ENCODE measurements around the gene GIT1. TPM values are rescaled to one million over a fixed set of nuclear protein-coding genes. Genes with fewer than 3 reads are reported as not detected.
A peak's percentile ranks its signal among the peaks of the same experiment; 100 is the strongest.

The GIT1 gene
- total and polyA plus RNA-seq, 4 donors: 2.2 to 11.1 (median 4.9) TPM

DNA sequence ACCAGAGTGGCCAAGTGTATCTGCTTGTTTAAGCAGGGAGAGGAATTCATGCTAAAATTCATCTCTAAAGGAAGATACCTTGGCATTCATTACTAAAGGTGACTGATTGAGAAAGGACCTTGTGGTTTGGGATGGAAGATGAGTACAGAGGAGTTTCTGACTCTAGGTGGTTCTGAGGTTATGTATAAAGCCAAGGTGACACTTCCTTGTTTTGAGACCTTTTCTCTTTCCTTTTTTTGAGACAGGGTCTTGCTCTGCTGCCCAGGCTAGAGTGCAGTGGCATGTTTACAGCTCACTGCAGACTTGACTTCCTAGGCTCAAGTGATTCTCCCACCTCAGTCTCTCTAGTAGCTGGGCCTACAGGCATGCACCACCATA is 31.7 kb downstream of the GIT1 start:
- Histone ChIP-seq H3K4me1 (ENCODE audit: control insufficient read depth in 4 of 4, insufficient read depth in 4 of 4, low read length in 3 of 4) (peaks cover 7 to 51% (median 37%) of the 10 kb centered on the region in 4 donors), H3K27me3 (ENCODE audit: control insufficient read depth in 4 of 4, insufficient read depth in 4 of 4, low read length in 3 of 4) (no peaks in the 10 kb centered on the region), H3K9ac (ENCODE audit: low read depth in 1 of 2, low read length in 2 of 2) (no peak overlapping the region), H3K27ac (ENCODE audit: low read depth in 1 of 2, low read length in 2 of 2) (peak overlapping the region in 1 of 2 donors; percentile 38), H3K36me3 (ENCODE audit: control insufficient read depth in 4 of 4, insufficient read depth in 3 of 4, low read depth in 1 of 4, low read length in 3 of 4) (peaks cover 0 to 10% (median 0%) of the 10 kb centered on the region in 4 donors), H3K4me3 (ENCODE audit: low read depth in 1 of 3, low read length in 3 of 3) (no peak overlapping the region), H3K9me3 (ENCODE audit: control insufficient read depth in 4 of 4, low read length in 3 of 4) (no peaks in the 10 kb centered on the region)
- TF ChIP-seq, protein P1, sequence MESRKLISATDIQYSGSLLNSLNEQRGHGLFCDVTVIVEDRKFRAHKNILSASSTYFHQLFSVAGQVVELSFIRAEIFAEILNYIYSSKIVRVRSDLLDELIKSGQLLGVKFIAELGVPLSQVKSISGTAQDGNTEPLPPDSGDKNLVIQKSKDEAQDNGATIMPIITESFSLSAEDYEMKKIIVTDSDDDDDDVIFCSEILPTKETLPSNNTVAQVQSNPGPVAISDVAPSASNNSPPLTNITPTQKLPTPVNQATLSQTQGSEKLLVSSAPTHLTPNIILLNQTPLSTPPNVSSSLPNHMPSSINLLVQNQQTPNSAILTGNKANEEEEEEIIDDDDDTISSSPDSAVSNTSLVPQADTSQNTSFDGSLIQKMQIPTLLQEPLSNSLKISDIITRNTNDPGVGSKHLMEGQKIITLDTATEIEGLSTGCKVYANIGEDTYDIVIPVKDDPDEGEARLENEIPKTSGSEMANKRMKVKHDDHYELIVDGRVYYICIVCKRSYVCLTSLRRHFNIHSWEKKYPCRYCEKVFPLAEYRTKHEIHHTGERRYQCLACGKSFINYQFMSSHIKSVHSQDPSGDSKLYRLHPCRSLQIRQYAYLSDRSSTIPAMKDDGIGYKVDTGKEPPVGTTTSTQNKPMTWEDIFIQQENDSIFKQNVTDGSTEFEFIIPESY (IDR thresholded peaks at IDR 0.05): no peak
- no peak for TF ChIP-seq GABPA (IDR thresholded peaks at IDR 0.05 in 1 of 2, conservative IDR thresholded peaks at IDR 0.05 in 1 of 2)
- no peak for TF ChIP-seq SP1 (IDR thresholded peaks at IDR 0.05)
- no peak for TF ChIP-seq CTCF (IDR thresholded peaks at IDR 0.05; ENCODE audit: low read depth, low read length, missing input control)
- no peak for TF ChIP-seq RAD21 (IDR thresholded peaks at IDR 0.05)
- TF ChIP-seq ATF3 (IDR thresholded peaks at IDR 0.05): no peak
- TF ChIP-seq FOXA2 (IDR thresholded peaks at IDR 0.05): no peak
- TF ChIP-seq HNF4A (conservative IDR thresholded peaks at IDR 0.05): no peak
- TF ChIP-seq HNF4G (IDR thresholded peaks at IDR 0.05): no peak
- no peak for TF ChIP-seq EGR1 (IDR thresholded peaks at IDR 0.05; ENCODE audit: low read depth in 2 of 2)
- TF ChIP-seq JUND (IDR thresholded peaks at IDR 0.05): no peak
- no peak for TF ChIP-seq FOXA1 (IDR thresholded peaks at IDR 0.05)
- TF ChIP-seq, protein P2, sequence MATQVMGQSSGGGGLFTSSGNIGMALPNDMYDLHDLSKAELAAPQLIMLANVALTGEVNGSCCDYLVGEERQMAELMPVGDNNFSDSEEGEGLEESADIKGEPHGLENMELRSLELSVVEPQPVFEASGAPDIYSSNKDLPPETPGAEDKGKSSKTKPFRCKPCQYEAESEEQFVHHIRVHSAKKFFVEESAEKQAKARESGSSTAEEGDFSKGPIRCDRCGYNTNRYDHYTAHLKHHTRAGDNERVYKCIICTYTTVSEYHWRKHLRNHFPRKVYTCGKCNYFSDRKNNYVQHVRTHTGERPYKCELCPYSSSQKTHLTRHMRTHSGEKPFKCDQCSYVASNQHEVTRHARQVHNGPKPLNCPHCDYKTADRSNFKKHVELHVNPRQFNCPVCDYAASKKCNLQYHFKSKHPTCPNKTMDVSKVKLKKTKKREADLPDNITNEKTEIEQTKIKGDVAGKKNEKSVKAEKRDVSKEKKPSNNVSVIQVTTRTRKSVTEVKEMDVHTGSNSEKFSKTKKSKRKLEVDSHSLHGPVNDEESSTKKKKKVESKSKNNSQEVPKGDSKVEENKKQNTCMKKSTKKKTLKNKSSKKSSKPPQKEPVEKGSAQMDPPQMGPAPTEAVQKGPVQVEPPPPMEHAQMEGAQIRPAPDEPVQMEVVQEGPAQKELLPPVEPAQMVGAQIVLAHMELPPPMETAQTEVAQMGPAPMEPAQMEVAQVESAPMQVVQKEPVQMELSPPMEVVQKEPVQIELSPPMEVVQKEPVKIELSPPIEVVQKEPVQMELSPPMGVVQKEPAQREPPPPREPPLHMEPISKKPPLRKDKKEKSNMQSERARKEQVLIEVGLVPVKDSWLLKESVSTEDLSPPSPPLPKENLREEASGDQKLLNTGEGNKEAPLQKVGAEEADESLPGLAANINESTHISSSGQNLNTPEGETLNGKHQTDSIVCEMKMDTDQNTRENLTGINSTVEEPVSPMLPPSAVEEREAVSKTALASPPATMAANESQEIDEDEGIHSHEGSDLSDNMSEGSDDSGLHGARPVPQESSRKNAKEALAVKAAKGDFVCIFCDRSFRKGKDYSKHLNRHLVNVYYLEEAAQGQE (IDR thresholded peaks at IDR 0.05): no peak
- DNase-seq (ENCODE audit: low spot score): no peak

GRCh38 chr17:29557085-29557738 is 32.2 kb downstream of the GIT1 start:
- Histone ChIP-seq H3K4me1 (ENCODE audit: control insufficient read depth in 4 of 4, insufficient read depth in 4 of 4, low read length in 3 of 4) (peaks cover 7 to 45% (median 34%) of the 10 kb centered on the region in 4 donors), H3K27ac (ENCODE audit: low read depth in 1 of 2, low read length in 2 of 2) (peak overlapping the region in 1 of 2 donors; percentile 38), H3K36me3 (ENCODE audit: control insufficient read depth in 4 of 4, insufficient read depth in 3 of 4, low read depth in 1 of 4, low read length in 3 of 4) (peaks cover 0 to 6% (median 0%) of the 10 kb centered on the region in 4 donors), H3K9ac (ENCODE audit: low read depth in 1 of 2, low read length in 2 of 2) (no peak overlapping the region), H3K4me3 (ENCODE audit: low read depth in 1 of 3, low read length in 3 of 3) (no peak overlapping the region), H3K27me3 (ENCODE audit: control insufficient read depth in 4 of 4, insufficient read depth in 4 of 4, low read length in 3 of 4) (no peaks in the 10 kb centered on the region), H3K9me3 (ENCODE audit: control insufficient read depth in 4 of 4, low read length in 3 of 4) (no peaks in the 10 kb centered on the region)
- DNase-seq (ENCODE audit: low spot score): no peak
- TF ChIP-seq HNF4A (conservative IDR thresholded peaks at IDR 0.05): peak in 1 of 2 donors; percentile 54
- TF ChIP-seq HNF4G (IDR thresholded peaks at IDR 0.05): no peak
- TF ChIP-seq RXRA (IDR thresholded peaks at IDR 0.05): peak; percentile 6 to 48
- WGBS: 34% methylated on average over 1 of the region's 1 CpG
